GM12875 (cell line): ENCODE data around the gene PODXL2.

Experiments
- H3K4me3 ChIP-seq: one replicate; pipeline ENCODE4 v1.5.1; 2011; ENCODE audit warnings: low read depth, low read length, control low read depth
- TF ChIP-seq, protein P1 (sequence below): IDR thresholded peaks from 2 replicates; pipeline ENCODE4 v1.5.1; 2011; ENCODE audit warnings: low read depth, mild to moderate bottlenecking, control low read depth, inconsistent platforms, low read length, moderate library complexity, borderline replicate concordance; ENCODE audit not compliant: insufficient read depth

The PODXL2 gene

GRCh38 chr3:127588806-127589577 lies 40.0 kb upstream of the PODXL2 start:
- TF ChIP-seq, protein P1, sequence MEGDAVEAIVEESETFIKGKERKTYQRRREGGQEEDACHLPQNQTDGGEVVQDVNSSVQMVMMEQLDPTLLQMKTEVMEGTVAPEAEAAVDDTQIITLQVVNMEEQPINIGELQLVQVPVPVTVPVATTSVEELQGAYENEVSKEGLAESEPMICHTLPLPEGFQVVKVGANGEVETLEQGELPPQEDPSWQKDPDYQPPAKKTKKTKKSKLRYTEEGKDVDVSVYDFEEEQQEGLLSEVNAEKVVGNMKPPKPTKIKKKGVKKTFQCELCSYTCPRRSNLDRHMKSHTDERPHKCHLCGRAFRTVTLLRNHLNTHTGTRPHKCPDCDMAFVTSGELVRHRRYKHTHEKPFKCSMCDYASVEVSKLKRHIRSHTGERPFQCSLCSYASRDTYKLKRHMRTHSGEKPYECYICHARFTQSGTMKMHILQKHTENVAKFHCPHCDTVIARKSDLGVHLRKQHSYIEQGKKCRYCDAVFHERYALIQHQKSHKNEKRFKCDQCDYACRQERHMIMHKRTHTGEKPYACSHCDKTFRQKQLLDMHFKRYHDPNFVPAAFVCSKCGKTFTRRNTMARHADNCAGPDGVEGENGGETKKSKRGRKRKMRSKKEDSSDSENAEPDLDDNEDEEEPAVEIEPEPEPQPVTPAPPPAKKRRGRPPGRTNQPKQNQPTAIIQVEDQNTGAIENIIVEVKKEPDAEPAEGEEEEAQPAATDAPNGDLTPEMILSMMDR: no peak
- peak overlapping the region; percentile 97 for H3K4me3 ChIP-seq

GRCh38 chr3:127589600-127590281 lies 39.2 kb upstream of the PODXL2 start:
- peak overlapping the region; percentile 97 for H3K4me3 ChIP-seq
- TF ChIP-seq, protein P1: no peak

GRCh38 chr3:127590282-127590592 lies 38.7 kb upstream of the PODXL2 start:
- H3K4me3 ChIP-seq: peak overlapping the region; percentile 97
- TF ChIP-seq, protein P1: no peak

GRCh38 chr3:127590593-127591465 lies 38.2 kb upstream of the PODXL2 start, which contains the start of gene TPRA1:
TSS of gene TPRA1 (minus strand) at chr3:127590733. CDS start at chr3:127580146, 10,587 bp downstream.
- H3K4me3 ChIP-seq: peak within 1 kb of the TSS; percentile 97
- TF ChIP-seq, protein P1: peak; percentile 41; the same call in 1 of the 2 replicates

GRCh38 chr3:127593178-127593577 lies 35.8 kb upstream of the PODXL2 start:
- TF ChIP-seq, protein P1: no peak
- no peak overlapping the region for H3K4me3 ChIP-seq

- TF ChIP-seq, protein P1: no peak
- no peak overlapping the region for H3K4me3 ChIP-seq
These were observed 33.7 kb upstream of the PODXL2 start for GRCh38 chr3:127595303-127595702.
